ENCODE data around the gene ARHGAP18.

ARHGAP18 gene

DNA sequence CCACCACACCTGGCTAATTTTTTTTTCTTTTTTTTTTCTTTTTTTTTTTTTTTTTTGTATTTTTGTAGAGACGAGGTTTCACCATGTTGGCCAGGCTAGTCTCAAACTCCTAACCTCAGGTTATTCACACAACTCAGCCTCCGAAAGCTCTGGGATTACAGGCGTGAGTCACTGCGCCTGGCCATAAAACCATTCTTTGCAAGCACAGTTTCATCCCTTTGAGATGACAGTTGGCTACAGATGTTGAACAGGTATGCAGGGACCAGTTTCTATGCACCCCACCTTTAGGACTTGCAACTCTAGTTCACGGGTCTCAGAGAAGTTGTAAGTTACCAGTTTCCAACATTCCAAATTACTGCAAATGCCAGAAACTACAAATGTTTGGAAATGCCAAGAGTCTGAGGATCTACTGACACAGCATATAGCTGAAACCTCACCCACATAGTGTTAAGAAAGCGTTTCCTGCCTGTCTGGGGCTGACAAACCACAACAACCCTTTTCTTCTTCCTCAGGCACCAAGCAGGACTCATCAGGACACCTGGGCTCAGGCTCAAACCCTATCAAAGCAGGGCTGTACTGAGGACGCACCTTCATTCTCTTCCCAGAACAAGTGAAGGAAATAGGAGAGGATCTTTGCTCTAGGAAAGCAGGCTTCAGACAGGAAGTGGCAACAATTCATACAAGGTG lies 22.9 kb downstream of the ARHGAP18 start:
- DNase-seq, result no peak

DNA sequence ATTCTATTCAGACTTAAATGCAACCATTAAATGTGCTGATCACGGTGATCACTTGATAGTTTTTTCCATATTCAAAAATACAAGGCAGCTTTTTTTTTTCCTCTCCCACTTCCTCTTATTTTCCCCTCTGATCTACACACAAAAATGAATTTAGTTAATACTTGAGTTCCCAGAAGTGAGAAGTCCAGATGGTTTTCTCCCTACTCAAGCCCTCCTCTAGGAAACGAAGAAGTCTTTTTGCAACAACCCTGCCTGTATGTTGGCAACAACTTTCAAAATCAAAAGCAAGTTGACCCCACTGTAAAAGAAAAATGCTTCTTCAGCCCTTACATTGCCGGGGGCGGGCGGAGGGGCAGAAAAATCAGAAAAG lies 24.3 kb downstream of the ARHGAP18 start:
- DNase-seq, result no peak

DNA sequence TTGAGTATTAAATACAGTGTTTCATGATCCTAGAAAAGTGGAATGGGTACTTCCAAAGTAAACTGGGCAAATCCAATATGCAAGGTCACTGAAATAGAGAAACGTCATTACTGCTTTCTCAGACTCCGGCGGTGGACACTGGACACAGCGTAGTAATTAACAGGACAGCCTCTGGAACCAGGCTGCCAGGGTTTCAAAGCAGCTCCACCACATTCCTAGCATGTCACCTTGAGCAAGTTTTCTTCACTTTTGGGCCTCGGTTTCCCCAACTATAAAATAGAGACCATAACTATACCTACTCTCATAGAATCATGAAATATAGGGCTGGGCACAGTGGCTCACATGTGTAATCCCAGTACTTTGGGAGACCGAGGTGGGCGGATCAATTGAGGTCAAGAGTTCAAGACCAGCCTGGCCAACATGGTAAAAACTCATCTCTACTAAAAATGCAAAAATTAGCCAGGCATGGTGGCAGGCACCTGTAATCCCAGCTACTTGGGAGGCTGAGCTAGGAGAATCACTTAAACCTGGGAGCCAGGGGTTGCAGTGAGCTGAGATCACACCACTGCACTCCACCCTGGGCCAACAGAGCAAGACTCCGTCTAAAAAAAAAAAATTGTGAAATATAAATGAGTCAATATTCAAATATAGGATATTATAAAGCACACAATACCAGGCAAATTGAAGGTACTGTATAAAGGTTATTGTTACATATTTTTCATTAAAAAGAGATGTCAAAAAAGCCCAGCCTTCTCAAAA lies 24.9 kb downstream of the ARHGAP18 start:
- DNase-seq, result no peak

DNA sequence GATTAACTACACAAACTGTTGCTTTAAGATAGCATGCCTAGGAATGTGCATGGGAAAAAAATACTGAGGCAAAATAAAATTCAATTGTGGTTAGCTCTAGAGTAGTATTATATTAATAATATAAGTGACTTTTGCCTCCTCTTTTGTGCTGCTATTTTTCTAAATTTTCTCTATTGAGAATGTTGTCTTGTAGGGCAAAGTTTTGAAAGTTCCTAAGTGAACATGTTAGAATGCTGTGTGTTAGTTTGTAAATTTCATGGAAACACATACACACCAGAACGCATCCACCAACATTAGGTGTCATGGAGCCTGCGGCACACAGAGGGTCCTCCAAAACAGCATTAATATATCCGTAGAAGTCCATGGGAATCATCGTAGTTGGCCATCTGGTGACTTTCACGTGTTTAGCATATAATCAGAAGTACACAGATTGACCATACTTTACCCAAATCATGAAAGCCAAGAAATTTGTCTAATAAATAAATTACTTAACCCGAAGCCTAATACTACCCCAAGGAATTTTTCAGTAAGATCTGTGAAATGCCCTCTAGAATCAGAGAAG lies 25.6 kb downstream of the ARHGAP18 start:
- DNase-seq, result no peak

DNA sequence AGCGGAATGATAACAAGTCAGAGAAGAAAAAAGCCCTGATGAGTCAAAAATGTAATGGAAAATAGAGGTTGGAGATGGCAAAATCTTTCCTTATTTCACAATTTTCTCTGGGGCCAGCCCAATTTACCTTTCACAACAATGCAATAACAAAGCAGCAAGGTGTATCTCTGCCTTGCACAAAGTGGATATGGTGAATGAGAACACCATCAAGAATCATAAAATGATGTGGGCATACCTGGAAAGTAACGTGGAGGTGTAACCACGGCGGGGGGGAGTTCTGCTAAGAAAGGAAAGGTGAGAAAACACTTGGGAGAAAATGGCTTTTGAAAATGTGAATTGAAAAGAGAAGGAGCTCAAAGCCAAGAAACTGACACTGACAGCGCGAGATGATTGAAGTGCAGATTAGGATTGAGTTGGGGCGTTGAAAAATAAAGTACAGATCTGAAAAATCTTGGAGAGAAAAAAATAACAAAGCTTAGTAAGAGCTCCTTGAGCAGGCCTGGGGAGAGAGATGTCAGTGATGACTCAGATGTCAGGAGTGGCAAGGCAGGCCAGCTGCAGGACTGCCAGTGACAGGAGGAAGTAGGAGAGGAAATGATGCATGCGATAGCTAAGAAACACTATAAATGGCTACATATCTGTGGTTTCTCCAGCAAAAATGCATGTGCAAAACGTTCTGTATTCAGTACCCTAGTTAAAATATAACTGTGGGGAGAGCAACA lies 26.2 kb downstream of the ARHGAP18 start:
- peak; percentile 21 to 32 for DNase-seq

DNA sequence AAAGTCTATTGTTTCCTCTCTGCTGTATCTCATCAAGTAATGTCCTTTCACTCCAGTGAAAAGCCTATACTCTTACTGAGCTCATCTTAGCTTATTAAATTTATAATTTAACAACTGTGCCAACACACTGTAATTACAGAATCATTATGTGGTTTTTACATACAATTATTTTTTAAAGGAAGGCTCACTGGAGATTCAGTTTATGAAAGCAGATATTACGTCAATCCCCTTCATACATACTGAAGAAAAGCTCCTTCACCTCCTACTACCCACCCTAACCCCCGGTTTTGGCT lies 28.1 kb downstream of the ARHGAP18 start:
- DNase-seq, result no peak

DNA sequence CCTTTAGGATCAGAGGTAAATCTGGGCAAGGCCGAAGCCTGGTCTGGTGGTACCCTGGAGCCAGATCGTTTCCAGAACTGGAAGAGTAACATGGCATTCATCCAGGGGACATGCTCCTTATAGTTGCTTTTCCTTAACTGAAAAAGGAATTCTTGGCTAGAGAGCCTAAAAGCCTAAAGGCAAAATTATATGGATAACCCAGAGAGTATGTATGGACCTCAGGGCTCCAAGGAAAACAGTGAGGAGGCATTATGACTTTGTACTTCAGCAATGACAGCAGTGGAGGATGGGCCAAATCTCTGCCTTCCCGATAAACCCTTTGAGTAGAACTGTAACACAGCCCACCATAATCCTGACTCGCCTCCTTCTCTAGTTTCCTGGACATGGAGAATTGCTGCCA lies 29.3 kb downstream of the ARHGAP18 start:
- no peak for DNase-seq

DNA sequence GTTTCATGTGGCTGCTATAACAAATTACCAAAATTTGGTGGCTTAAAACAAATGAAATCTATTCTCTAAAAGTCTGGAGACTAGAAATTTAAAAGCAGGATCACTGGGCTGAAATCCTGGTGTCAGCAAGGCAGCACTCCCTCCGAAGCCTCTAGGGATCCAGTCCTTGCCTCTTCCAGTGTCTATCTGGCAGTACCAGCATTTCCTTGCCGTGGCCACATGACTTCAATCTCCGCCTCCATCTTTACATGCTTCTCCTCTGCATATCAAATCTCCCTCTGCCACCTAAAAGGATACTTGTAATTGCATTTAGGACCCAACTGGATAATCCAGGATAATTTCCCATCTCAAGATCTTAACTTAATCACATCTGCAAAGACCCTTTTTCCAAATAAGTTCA lies 30.2 kb downstream of the ARHGAP18 start:
- no peak for DNase-seq

DNA sequence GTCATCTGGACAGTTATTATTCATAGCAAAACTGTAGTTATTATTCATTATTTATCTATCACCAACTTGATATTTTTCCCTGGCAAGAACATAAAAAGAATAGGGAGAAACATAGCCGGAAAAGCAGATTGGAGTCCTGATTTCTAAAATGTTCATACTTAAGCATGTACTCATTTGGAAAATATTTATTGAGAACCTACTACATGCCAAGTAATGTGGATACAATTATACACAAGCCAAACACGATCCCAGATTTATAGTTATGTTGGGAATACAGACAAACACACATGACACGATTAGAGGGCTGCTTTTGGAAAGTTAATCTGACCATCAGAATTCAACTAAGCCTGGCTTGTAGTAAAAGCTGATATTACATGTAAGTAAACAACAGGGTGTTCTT lies 30.7 kb downstream of the ARHGAP18 start:
- no peak for DNase-seq

DNA sequence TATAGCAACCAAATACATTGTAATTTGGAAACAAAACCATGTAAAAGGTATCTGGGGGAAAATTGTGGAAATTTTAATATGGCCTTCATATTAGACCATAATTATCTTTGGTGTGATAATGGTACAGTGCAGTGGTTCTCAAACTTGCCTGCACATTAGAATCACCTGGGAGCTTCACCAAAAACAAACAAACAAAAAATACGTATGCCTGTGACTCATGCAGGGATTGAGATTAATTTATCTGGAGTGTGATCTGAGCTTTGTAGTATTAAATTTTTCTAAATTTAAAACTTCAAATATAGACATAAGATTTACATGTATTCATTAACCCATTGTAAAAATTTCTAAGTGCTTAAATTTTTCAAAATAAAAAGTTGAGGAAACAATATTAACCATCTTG lies 31.5 kb downstream of the ARHGAP18 start:
- DNase-seq, result no peak

DNA sequence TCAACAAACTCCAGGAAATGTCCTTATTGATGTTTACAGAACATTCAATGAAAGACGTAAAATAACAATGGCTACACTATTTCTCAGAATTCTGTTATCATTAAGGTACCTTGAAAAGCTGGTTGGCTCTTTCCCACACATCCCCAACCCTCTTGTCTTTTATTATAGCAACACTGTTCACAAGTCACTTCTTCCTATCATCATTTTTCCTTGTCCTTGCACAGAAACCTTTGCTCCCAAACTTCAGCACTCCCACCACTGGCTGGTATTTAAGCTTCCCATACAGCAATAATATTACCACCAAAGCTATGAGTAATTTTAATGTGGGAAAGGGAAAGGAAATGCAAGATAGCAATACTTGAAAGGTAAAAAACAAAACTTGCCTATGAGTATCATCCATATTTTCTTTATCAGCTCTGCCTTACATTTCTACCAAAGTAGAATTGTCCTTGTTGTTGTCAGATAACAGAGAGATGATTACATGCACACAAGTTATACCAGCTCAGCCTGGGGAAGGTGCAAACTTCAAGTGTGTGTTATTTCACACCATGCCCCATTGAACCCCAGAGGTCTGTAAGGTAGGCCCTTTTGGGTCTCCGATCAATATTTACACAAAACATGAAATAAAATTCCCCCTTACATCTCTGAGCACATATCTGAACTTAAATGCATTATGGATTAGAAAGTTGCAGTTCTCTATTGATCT lies 32.2 kb downstream of the ARHGAP18 start:
- DNase-seq, result no peak

DNA sequence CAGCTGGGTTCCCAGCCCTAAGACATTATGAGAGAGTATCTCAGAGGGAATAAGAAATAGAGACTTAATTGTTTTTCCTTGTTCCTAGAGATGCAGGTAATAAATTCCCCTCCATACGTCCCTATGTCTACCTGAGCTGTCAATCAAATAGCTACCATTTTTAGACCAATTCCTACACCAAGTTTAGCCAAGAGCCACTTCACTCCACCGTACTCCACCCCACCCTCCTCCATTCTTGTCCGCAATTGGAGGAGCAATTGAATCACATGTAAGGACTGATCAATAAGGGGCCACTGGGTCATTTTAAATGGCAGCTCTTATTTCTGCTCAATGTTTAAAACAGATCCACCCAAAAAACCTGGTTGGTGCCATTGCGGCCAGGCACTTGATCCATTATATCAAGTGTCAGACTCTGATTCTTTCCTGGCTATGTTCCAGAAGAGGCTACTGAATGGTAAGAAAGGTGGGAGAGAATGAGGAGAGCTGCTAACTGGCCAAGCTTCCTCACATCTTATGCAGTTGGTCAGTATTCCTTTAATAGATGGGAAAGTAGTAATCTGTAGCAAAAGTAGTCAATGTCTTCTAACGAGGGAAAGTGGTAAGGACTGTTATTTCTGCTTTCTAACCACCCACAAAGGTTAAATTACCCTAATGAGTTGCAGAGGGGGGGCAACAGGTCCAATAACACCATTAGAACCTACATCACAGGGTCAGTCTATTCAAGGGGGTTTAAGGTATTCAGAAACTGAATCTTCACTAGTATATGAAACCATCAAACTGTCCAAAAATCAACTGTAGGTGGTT lies 34.1 kb downstream of the ARHGAP18 start:
- DNase-seq, result no peak

DNA sequence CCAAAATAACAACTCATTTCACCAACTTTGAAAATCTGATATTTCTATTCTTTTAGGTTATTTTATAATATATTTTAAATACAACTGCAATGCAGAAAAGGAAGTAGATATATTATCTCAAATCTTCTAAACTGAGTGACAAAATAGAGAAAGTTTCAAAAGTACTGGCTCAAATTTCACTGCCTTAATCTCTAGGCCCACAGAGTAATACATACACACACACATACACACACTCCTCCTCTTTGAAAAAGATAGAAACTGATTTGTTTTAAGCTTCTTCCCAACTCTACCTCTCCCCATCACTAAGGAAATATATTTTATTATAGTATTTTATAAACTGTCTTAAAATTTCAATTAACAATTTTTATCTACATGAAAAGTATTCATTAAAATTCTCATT lies 36.2 kb downstream of the ARHGAP18 start:
- DNase-seq, result no peak

DNA sequence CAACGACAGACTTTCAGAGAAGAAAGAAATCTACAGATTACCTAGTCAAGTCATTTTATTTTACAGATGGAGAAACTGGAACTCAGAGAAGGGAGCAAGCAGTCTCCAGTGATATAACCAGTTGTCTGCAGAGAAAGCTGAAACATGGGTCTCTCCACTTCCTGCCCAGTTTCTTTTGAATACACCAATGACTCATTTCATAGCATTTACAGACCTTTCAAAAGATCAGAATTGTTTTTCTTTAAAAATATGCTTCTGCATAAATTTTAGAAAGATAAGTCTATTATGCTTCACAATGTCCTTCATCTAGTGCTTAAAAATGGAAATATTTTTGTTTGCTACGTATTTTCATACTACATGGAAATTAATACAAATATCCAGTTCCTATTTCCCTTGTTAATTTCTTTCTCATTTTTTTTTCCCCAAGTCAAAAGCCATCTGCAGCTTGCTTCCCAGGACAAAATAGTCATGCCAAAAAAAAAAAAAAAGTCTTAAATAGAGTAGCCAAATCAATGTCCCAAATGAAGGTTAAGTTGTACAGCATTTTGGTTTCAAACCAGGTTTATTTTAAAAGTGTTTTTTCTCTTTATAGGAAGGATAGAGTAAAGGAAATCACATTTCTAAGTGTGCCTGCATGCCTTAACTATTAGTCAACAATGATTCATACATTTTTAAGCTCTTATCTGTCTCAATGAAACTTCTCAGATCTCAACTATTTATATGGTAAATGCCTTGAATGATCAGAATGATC lies 36.9 kb downstream of the ARHGAP18 start:
- no peak for DNase-seq

DNA sequence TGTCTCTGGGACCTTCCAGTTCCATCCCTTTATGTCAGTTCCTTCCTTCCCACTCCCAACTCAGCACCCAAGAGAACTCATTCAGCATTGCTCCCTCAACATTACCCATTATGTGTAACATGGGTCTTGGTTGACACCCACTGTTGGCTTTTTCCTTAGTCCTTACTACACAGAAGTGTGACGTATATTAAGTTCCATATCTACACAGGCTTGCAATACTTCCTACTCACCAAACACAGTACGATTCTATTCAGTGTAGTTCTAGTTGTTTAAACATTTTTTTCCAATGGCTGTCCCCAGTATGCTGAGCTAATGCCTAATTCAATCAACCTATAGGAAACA lies 37.7 kb downstream of the ARHGAP18 start:
- no peak for DNase-seq

DNA sequence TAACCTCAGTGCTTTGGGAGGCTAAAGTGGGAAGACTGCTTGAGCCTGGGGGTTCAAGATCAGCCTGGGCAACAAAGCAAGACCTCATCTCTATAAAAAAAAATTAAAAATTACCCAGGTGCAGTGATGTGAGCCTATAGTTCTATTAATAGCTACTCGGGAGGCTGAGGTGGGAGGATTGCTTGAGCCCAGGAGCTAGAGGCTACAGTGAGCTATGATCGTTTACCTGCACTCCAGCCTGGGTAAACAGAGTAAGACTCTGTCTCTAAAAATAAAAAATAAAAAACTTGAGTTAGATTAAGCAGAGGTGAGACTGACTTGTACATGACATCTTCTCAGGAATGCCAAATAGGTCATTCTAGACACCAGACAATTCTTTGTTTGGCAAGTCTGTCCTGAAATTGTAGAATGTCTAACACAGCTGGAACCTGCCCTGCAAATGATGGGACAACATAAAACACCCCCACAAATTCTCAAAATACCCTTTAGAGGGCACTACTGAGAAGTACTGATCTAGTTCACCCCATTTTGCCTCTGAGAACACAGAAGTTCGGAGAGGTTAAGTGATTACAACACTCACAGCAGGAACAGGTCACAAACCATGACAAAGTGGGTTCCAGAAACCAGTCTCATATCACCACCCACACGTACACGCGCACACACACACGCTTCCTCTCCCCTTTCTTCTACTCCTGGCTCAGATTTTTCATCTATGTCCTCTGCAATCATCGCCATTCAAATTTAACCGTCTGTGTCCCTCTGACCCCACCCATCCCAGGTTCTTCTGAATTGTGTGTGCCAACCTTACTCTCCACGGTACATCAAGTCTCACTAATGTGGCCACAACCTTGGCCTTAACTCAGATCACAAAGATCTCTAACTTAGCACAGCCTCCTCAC lies 38.3 kb downstream of the ARHGAP18 start:
- DNase-seq, result no peak

DNA sequence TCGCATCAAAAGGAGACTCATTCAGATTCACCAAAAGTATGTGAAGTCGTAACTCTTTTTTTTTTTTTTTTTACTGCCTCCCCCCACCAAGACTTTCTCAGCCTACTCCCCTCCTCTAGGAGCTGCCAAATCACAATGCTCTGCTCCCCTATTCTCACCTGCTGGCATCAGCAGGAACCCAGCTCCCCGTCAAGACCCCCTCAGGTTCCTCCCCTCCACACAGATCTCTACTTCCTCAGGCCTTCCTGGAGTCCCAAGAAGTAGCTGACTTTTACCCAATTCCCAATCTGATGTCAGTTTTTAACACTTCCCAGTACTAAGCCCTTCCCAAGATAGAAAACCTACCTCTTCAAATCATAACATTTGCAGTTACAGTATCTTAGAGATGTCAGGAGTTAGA lies 39.3 kb downstream of the ARHGAP18 start:
- no peak for DNase-seq

DNA sequence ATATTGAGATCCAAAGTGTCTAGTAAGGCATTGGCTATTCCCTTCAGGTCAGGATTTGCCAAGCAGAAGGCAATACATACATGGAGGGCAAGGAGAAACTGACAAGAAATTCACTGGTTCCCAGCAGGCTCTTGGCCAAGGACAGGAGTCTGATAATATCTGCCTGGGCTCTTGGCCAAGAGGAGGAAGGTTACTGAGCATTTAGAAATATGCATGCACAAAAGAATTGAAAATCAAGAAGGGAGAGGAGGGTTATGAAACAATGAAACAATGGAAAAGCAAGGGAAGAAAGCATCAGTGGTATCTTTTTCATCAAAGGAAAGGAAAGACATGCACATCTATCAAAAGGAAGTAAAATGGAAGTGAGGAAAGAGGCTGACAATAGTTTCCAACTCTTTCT lies 42.4 kb downstream of the ARHGAP18 start:
- DNase-seq, result no peak

DNA sequence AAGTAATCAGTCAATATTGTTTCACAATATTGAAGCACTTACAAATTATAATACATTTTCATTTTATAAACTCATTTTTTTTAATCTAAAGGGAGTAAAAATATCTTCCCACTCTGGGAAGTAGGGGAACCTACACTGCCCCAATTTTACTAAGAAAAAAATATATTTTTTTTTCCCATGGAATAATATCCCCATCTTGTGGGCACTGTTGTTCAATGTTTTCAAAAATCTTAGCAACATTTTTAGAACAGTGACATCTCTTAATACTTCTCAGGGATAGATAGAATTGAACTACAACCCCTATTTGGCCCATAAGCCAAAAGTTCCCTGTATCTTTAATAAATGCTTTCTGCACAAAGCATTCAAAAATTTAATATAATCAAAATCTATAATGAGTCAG lies 42.9 kb downstream of the ARHGAP18 start:
- no peak for DNase-seq

DNA sequence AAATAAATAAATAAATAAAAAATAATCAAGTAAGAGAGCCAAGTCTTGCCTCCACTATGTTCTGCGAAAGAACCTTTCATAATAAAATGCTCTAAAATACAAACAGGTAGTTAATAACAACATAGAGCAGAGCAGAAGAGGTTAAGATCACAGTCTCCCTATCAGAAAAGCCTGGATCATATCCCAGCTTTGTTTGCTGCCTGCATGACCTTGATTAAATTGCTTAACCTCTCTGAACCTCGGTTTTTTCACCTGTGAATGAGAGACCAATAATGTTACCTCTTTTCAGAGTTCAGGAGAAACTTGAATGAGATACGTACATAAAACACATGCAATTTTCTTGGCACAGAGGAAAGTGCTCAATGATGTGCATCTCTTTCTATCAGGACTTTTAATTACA lies 44.4 kb downstream of the ARHGAP18 start:
- no peak for DNase-seq

DNA sequence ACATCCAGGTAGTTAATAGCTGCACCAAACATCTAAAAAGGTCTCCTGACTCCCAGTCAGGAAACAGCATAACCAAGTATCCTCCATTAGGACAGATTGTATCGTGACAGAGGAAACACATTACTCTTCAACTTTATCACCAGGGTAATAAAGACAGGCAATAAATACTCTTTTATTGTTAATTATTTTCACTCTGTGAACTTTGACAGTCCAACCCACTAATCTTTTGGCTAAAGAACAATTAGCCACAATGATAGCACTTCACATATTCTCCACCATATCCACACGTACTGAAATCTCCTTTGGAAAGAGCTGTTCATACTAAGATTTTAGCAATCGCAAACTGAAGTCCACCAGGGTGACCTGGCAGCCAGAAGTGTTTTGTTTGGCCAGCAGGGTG lies 46.4 kb downstream of the ARHGAP18 start:
- no peak for DNase-seq
